ENCODE measurements around the gene FOXJ3.

DNA sequence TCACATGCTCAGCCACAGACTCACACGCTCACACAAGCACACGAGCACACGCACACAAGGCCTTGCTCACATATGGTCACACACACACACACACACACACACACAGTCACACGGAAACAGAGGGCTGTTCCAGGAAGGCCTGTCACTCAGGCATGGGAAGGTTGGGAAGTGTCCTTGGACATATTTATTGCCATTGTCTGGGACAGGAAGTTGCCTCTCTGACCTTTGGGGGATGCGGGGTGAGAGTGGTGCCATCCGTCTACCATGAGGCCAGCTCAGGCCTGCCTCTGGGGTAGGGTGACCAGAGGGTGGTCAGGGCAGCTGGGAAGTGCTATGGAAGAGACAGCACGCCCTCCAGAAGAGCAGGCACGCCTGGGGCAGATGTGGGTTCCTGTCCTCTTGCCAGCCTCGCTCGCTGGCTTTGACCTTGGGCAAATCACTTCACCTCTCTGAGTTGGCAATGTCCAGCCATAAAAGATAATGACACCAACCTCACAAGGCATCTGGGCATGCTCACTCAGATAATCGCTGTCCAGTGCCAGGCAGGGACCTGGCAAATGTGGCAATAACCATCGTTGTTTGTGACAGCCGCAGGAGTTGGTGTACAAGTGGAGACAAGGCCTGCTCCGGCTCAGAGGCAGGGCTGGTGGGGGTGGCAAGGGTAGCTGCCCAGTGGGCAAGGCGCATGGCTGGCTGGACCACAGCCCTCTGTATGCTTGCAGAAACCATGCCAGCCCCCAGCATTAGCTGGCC lies 162.5 kb downstream of the FOXJ3 start:
- TF ChIP-seq, protein P1, sequence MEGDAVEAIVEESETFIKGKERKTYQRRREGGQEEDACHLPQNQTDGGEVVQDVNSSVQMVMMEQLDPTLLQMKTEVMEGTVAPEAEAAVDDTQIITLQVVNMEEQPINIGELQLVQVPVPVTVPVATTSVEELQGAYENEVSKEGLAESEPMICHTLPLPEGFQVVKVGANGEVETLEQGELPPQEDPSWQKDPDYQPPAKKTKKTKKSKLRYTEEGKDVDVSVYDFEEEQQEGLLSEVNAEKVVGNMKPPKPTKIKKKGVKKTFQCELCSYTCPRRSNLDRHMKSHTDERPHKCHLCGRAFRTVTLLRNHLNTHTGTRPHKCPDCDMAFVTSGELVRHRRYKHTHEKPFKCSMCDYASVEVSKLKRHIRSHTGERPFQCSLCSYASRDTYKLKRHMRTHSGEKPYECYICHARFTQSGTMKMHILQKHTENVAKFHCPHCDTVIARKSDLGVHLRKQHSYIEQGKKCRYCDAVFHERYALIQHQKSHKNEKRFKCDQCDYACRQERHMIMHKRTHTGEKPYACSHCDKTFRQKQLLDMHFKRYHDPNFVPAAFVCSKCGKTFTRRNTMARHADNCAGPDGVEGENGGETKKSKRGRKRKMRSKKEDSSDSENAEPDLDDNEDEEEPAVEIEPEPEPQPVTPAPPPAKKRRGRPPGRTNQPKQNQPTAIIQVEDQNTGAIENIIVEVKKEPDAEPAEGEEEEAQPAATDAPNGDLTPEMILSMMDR (IDR thresholded peaks at IDR 0.05), result no peak
- TF ChIP-seq POLR2A (IDR thresholded peaks at IDR 0.05), result no peak
- no peak for TF ChIP-seq POLR2AphosphoS5 (IDR thresholded peaks at IDR 0.05; ENCODE audit: insufficient read depth in 1 of 2, low read depth in 1 of 2)

Data from vagina (tissue), 2 donors.